ENCODE measurements around the gene HSH2D. TPM values are rescaled to one million over a fixed set of nuclear protein-coding genes. Genes with fewer than 3 reads are reported as not detected.

Gene HSH2D
- total RNA-seq, 2 donors from 2014 or later: 0.66 to 0.68 TPM

GRCh38 chr19:16184665-16185122, 41.2 kb downstream of the HSH2D start:
- peak overlapping the region; percentile 100 for H3K4me3 Mint-ChIP-seq
- Histone ChIP-seq H3K27ac (ENCODE audit: low read depth, low read length) (no peak overlapping the region), H3K9ac (ENCODE audit: extremely low read depth, low read length, poor library complexity, severe bottlenecking) (no peak overlapping the region), H3K4me1 (ENCODE audit: control insufficient read depth, insufficient read depth, low read length) (no peaks in the 10 kb centered on the region), H3K36me3 (ENCODE audit: control insufficient read depth, insufficient read depth, low read length) (peaks cover 17% of the 10 kb centered on the region), H3K27me3 (ENCODE audit: control insufficient read depth, insufficient read depth, low read length, poor library complexity, severe bottlenecking) (no peaks in the 10 kb centered on the region), H3K4me3 (ENCODE audit: low read length) (peak overlapping the region; percentile 95), H3K9me3 (ENCODE audit: control insufficient read depth, low read length) (no peaks in the 10 kb centered on the region)
- peaks cover 2% of the 10 kb centered on the region for H3K9me3 Mint-ChIP-seq
- WGBS, 2 experiments (ENCODE audit: insufficient coverage in 1 of 2, insufficient read length in 1 of 2): 74 to 75% methylated on average over 15 to 18 of the region's 18 CpGs
- no peak for DNase-seq
- peaks cover 25% of the 10 kb centered on the region for H3K36me3 Mint-ChIP-seq (ENCODE audit: low read depth)
- no peak overlapping the region for H3K27ac Mint-ChIP-seq
- peaks cover 13% of the 10 kb centered on the region for H3K27me3 Mint-ChIP-seq (ENCODE audit: insufficient read depth)
- no peak for TF ChIP-seq CTCF (conservative IDR thresholded peaks at IDR 0.05)
- H3K4me1 Mint-ChIP-seq: peaks cover 5% of the 10 kb centered on the region

GRCh38 chr19:16185123-16185767, 41.8 kb downstream of the HSH2D start, which contains the start of gene FAM32A:
Gene FAM32A, plus strand, starts transcription at chr19:16185410. Its CDS starts 33 bp downstream, at chr19:16185443.
- no peaks in the 10 kb centered on the region for H3K27me3 ChIP-seq (ENCODE audit: control insufficient read depth, insufficient read depth, low read length, poor library complexity, severe bottlenecking)
- peaks cover 30% of the 10 kb centered on the region for H3K36me3 Mint-ChIP-seq (ENCODE audit: low read depth)
- no peaks in the 10 kb centered on the region for H3K4me1 ChIP-seq (ENCODE audit: control insufficient read depth, insufficient read depth, low read length)
- H3K36me3 ChIP-seq (ENCODE audit: control insufficient read depth, insufficient read depth, low read length): peaks cover 21% of the 10 kb centered on the region
- 0% methylated on average over 23 to 39 of the region's 39 CpGs for WGBS, 2 experiments (ENCODE audit: insufficient coverage in 1 of 2, insufficient read length in 1 of 2)
- H3K9me3 ChIP-seq (ENCODE audit: control insufficient read depth, low read length): no peaks in the 10 kb centered on the region
- no peak for TF ChIP-seq CTCF (conservative IDR thresholded peaks at IDR 0.05)
- DNase-seq: peak; percentile 99
- H3K9me3 Mint-ChIP-seq: peaks cover 2% of the 10 kb centered on the region
- peak within 1 kb of the TSS; percentile 95 for H3K4me3 ChIP-seq (ENCODE audit: low read length)
- H3K27me3 Mint-ChIP-seq (ENCODE audit: insufficient read depth): peaks cover 10% of the 10 kb centered on the region
- H3K4me3 Mint-ChIP-seq: peak within 1 kb of the TSS; percentile 100
- H3K27ac Mint-ChIP-seq: peak within 1 kb of the TSS; percentile 98
- peak within 1 kb of the TSS; percentile 50 for H3K27ac ChIP-seq (ENCODE audit: low read depth, low read length)
- peak within 1 kb of the TSS; percentile 82 for H3K9ac ChIP-seq (ENCODE audit: extremely low read depth, low read length, poor library complexity, severe bottlenecking)
- peaks cover 5% of the 10 kb centered on the region for H3K4me1 Mint-ChIP-seq

- no peaks in the 10 kb centered on the region for H3K9me3 ChIP-seq (ENCODE audit: control insufficient read depth, low read length)
- peak; percentile 79 for TF ChIP-seq CTCF (conservative IDR thresholded peaks at IDR 0.05)
- peak; percentile 87 for DNase-seq
- peak overlapping the region; percentile 95 for H3K4me3 ChIP-seq (ENCODE audit: low read length)
- peak overlapping the region; percentile 50 for H3K27ac ChIP-seq (ENCODE audit: low read depth, low read length)
- Mint-ChIP-seq H3K4me1 (peaks cover 5% of the 10 kb centered on the region), H3K4me3 (peak overlapping the region; percentile 100), H3K9me3 (peaks cover 2% of the 10 kb centered on the region), H3K27me3 (ENCODE audit: insufficient read depth) (peaks cover 10% of the 10 kb centered on the region), H3K36me3 (ENCODE audit: low read depth) (peaks cover 35% of the 10 kb centered on the region), H3K27ac (peak overlapping the region; percentile 98)
- H3K9ac ChIP-seq (ENCODE audit: extremely low read depth, low read length, poor library complexity, severe bottlenecking): peak overlapping the region; percentile 82
- no peaks in the 10 kb centered on the region for H3K27me3 ChIP-seq (ENCODE audit: control insufficient read depth, insufficient read depth, low read length, poor library complexity, severe bottlenecking)
- H3K36me3 ChIP-seq (ENCODE audit: control insufficient read depth, insufficient read depth, low read length): peaks cover 26% of the 10 kb centered on the region
- WGBS, 2 experiments (ENCODE audit: insufficient coverage in 1 of 2, insufficient read length in 1 of 2): 1 to 4% methylated on average over 16 to 20 of the region's 20 CpGs
- no peaks in the 10 kb centered on the region for H3K4me1 ChIP-seq (ENCODE audit: control insufficient read depth, insufficient read depth, low read length)
These were observed 42.3 kb downstream of the HSH2D start for GRCh38 chr19:16185768-16186123.

Measured in endodermal cell (in vitro differentiated cells).